IgD-negative memory B cell (primary cell): ENCODE measurements around the gene SST. TPM values are rescaled to one million over a fixed set of nuclear protein-coding genes. Genes with fewer than 3 reads are reported as not detected.
"Not testable (repeated sequence)": the region's sequence is repeated elsewhere in the genome, so short reads cannot be mapped to it uniquely, and the experiment has no call there.

Experiments used
- H3K27ac Mint-ChIP-seq, 3 donors: one replicate each; pipeline ENCODE4 v1.8.0; 2020 to 2022; ENCODE audit warnings: mild to moderate bottlenecking in 3 of 3, mixed read lengths in 3 of 3, moderate library complexity in 1 of 3
- H3K27me3 Mint-ChIP-seq: one replicate; pipeline ENCODE4 v1.8.0; 2021; ENCODE audit warnings: mixed read lengths
- H3K36me3 Mint-ChIP-seq: one replicate; pipeline ENCODE4 v1.8.0; 2020; ENCODE audit warnings: mild to moderate bottlenecking, mixed read lengths
- H3K4me1 Mint-ChIP-seq, 3 donors: one replicate each; pipeline ENCODE4 v1.8.0; 2020 to 2022; ENCODE audit warnings: mixed read lengths in 3 of 3, mild to moderate bottlenecking in 1 of 3
- H3K4me3 Mint-ChIP-seq, 4 donors: one replicate each; pipeline ENCODE4 v1.8.0; 2020 to 2022; ENCODE audit warnings: mild to moderate bottlenecking in 4 of 4, mixed read lengths in 4 of 4, moderate library complexity in 3 of 4
- H3K9me3 Mint-ChIP-seq, 3 donors: one replicate each; pipeline ENCODE4 v1.8.0; 2020 to 2021; ENCODE audit warnings: mixed read lengths in 3 of 3, mild to moderate bottlenecking in 1 of 3
- polyA plus RNA-seq: library from polyadenylated mRNA; unstranded; fragments of 300-500 nt; fragmentation: Illumina TruSeq; gene quantifications from one replicate; pipeline ENCODE4 v1.2.3, GENCODE V29; 2021

The SST gene
- polyA plus RNA-seq, 1 donor from 2014 or later: not detected

DNA sequence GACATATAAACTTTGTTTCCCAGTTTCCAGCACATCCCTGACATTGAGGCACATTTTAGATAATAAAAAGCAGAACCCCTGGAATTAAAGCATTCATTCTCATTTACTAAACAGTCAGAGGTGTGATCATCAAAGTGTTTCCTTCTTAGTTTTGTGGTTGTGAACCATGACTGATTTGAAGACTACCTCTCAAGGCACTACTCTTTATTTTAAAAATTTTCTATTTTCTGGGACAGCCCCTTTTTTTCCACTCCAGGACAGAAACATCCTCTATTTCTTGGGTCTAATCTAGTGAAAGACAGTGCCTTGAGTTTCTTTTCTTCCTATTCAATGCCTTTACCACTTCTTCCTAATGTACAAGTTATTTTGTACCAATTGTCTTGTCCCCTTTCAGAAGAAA, 5.2 kb downstream of the SST start:
- H3K27ac Mint-ChIP-seq: no peak overlapping the region
- no peak overlapping the region for H3K4me3 Mint-ChIP-seq
- no peaks in the 10 kb centered on the region for H3K36me3 Mint-ChIP-seq
- H3K9me3 Mint-ChIP-seq: peaks cover 2 to 18% (median 6%) of the 10 kb centered on the region in 3 donors
- peaks cover 9 to 10% (median 9%) of the 10 kb centered on the region in 3 donors for H3K4me1 Mint-ChIP-seq
- H3K27me3 Mint-ChIP-seq: peaks cover 22% of the 10 kb centered on the region

DNA sequence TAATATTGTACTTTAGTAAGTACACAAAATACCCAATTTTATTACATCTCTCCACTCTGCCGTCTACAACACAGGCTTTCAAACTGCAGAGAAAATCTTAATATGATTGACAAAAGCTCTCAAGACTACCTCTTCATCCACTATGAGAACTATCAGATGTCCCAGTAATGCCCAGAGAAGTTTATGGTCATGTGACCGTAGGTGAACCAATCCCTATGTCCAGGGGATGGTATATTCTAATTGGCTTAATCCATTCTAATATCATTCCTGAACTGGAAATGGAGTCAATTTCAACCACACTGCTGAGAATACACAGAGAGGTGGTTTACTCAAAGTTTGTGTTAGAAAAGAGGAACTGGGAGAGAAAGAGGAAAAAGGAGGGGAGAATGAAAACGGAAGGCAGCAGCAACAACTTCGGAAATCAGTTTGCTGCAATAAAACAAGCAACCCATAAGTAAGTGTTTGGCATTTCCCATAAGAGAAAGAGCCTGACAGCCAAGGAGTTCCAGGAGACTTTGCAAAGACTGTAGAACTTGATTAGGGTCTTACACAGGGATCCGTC, 7.3 kb downstream of the SST start:
- Mint-ChIP-seq H3K27me3 (peaks cover 9% of the 10 kb centered on the region), H3K4me3 (peak overlapping the region in 2 of 4 donors; percentile 40 to 47), H3K27ac (no peak overlapping the region), H3K36me3 (no peaks in the 10 kb centered on the region), H3K4me1 (peaks cover 7 to 10% (median 9%) of the 10 kb centered on the region in 3 donors), H3K9me3 (peaks cover 6 to 18% (median 6%) of the 10 kb centered on the region in 3 donors)

DNA sequence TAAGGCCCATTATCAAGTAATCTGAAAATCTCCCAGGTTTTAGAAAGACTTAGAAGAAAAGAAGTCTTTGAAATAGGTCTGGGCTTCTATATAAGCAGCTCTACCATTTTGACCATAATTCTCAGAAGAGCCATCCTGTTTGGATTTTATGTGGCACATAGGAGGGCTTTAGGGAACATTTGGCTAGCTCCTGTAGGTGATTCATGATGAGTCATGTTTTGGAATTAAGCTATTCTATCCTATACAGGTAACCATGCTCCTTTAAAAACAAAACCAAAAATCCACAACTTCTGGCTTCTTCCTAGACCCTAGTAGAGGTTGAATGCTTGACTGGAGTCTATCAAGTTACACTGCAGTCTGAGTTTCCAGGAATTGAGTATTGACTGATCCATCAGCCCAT, 8.9 kb downstream of the SST start:
- Mint-ChIP-seq H3K4me1 (peaks cover 7 to 10% (median 9%) of the 10 kb centered on the region in 3 donors), H3K27ac (no peak overlapping the region), H3K36me3 (no peaks in the 10 kb centered on the region), H3K27me3 (peaks cover 7% of the 10 kb centered on the region), H3K9me3 (peaks cover 6 to 18% (median 6%) of the 10 kb centered on the region in 3 donors), H3K4me3 (no peak overlapping the region)

DNA sequence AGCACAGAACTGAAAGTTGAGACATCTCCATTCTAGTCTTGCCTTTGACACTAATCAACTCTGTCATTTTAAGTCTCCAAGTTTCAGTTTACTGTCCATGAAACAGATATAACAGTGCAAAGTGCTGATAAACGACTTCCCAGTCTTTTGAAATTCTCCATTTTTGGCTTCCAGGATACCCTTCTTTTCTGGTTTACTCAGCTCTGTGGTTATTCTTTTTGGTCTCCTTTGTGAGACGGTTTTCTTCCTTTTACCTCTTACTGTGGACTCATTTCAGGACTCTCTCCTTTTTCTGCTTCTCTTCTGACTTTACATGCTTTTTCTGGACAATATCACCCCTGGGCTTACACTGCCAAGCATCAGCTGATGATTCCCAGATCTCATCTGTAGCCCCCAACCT, 18.9 kb downstream of the SST start:
- H3K27me3 Mint-ChIP-seq: peaks cover 25% of the 10 kb centered on the region
- H3K27ac Mint-ChIP-seq: no peak overlapping the region
- H3K36me3 Mint-ChIP-seq: peaks cover 3% of the 10 kb centered on the region
- H3K9me3 Mint-ChIP-seq: peaks cover 0 to 2% (median 0%) of the 10 kb centered on the region in 3 donors
- no peak overlapping the region for H3K4me3 Mint-ChIP-seq
- peaks cover 0 to 5% (median 3%) of the 10 kb centered on the region in 3 donors for H3K4me1 Mint-ChIP-seq

DNA sequence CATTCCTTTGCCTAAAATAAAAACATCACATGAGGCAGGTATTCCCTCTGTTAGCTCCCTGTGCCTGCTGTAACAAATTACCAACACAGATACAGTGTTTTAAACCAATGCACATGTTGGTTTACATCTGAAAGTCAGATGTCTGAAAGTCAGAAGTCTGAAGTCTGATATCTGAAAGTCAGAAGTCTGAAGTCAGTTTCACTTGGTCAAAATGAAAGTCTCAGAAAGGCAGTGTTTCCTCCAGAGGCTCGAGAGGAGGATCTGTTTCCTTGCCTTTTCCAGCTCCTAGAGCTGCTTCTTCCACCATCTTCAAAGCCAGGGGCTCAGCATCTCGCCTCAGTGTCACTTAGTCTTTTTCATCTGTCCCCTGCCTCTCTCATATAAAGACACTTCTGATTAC, 22.0 kb downstream of the SST start:
- H3K36me3 Mint-ChIP-seq: peaks cover 3% of the 10 kb centered on the region
- H3K27me3 Mint-ChIP-seq: peaks cover 29% of the 10 kb centered on the region
- H3K4me1 Mint-ChIP-seq: peaks cover 0 to 5% (median 3%) of the 10 kb centered on the region in 3 donors
- peak overlapping the region in 1 of 4 donors; percentile 22 for H3K4me3 Mint-ChIP-seq
- peak overlapping the region in 1 of 3 donors; percentile 11 for H3K27ac Mint-ChIP-seq
- H3K9me3 Mint-ChIP-seq: peaks cover 0 to 4% (median 0%) of the 10 kb centered on the region in 3 donors

DNA sequence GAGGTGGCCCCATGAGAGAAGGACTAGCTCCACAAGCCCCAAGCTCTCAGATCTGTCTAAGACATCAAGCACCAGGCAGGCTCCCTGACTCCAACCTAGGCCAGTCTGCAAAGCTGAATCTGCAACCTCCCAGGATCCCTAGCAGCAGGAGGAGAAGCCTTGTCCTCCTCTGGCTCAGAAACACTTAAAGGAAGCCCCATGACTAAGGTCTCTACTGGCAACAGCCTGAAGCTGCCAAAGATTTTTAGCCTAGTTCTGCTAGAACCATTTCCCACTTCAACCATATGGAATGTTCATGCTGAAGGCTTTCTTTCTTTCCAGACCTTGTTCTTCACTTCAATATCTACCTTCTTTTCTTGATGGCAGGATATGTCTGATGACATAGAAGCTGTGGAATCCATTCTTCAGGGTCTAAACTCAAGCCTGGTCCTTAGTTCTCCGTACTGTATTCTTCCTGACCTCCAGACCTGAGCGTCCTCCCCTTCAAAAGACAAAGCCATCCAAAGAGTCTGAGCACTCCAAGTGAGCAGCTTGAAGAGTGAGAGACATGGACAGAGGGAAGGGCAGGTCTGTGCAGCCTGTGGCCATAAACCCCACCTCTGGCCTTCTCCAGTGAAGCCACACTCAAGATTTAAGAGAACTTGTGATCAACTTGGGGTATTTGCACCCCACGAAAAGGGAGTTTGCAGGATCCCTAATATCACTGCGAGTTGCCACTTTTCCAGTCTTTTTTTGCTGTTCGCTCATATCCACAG, 23.1 kb downstream of the SST start:
- peaks cover 24% of the 10 kb centered on the region for H3K27me3 Mint-ChIP-seq
- no peak overlapping the region for H3K27ac Mint-ChIP-seq
- peaks cover 0 to 4% (median 0%) of the 10 kb centered on the region in 3 donors for H3K9me3 Mint-ChIP-seq
- peaks cover 3% of the 10 kb centered on the region for H3K36me3 Mint-ChIP-seq
- H3K4me3 Mint-ChIP-seq: no peak overlapping the region
- peaks cover 0 to 5% (median 3%) of the 10 kb centered on the region in 3 donors for H3K4me1 Mint-ChIP-seq

DNA sequence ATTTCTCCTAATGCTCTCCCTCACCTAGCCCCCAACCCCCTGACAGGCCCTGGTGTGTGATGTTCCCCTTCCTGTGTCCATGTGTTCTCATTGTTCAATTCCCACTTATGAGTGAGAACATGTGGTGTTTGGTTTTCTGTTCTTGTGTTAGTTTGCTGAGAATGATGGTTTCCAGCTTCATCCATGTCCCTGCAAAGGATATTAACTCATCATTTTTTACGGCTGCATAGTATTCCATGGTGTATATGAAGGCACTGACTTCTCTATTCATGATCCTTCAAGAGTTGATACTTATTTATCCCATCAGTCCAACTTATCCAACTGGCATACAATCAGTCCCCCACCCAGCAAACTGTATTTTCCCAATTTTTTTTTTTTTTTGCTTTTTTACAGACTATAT, 24.8 kb downstream of the SST start:
- peaks cover 22% of the 10 kb centered on the region for H3K27me3 Mint-ChIP-seq
- not testable (repeated sequence) for H3K4me3 Mint-ChIP-seq, H3K4me1 Mint-ChIP-seq, H3K27ac Mint-ChIP-seq, H3K36me3 Mint-ChIP-seq, H3K9me3 Mint-ChIP-seq

DNA sequence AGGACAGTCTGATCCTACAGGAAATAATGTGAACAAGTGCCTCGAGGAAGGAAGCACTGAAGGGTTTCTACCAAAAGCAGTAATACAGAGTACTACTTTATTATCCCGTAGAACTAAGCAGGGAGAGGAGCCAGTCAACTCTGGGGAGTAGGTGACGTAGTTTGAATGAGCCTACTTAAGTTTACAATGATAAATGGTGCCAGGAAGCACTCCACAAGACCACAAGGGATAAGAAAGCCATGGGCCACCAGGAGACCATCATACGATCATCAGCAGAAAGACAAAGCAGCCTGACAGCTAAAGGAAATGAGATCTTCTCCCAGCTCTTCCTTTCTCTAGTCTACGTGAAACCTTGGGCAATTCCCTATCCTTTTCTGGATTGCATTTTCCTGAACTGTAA, 27.3 kb downstream of the SST start:
- Mint-ChIP-seq H3K4me1 (peaks cover 0 to 3% (median 0%) of the 10 kb centered on the region in 3 donors), H3K4me3 (no peak overlapping the region), H3K27me3 (peaks cover 21% of the 10 kb centered on the region), H3K36me3 (peaks cover 3% of the 10 kb centered on the region), H3K27ac (no peak overlapping the region), H3K9me3 (peaks cover 3 to 8% (median 4%) of the 10 kb centered on the region in 3 donors)

DNA sequence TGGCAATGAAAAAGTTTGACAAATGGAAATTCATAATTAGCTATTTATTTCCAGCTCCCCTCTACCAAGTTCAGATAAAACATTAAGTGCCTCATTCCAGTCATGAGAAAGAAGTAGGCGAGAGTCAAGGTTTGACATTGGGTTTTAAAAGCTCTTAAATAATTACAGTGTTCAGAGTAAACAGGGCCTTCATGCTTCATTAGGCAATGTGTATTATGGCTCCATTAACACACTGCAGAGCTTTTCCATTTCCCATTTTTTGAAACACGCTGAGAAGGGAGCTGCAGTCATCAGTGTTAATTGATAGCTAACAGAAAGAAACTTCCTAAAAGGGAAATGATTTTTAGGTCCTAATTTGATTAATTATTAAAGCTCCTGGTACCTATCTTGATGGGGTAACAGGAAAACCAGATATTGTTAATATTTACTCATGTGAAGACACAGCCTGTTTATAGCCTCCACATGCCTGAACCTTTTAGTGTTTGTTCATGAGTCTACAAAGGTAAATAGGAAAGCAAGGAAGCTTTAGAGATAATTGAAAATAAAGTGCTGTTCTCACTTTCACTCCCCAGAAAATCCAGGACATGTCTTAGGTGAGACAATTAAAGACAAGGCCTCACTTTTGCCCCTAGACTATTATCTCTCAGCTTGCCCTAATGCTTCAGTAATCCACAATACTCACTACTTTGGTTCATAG, 28.7 kb downstream of the SST start:
- Mint-ChIP-seq H3K27me3 (peaks cover 27% of the 10 kb centered on the region), H3K36me3 (no peaks in the 10 kb centered on the region), H3K27ac (no peak overlapping the region), H3K4me1 (no peaks in the 10 kb centered on the region), H3K9me3 (peaks cover 3 to 8% (median 4%) of the 10 kb centered on the region in 3 donors), H3K4me3 (no peak overlapping the region)

DNA sequence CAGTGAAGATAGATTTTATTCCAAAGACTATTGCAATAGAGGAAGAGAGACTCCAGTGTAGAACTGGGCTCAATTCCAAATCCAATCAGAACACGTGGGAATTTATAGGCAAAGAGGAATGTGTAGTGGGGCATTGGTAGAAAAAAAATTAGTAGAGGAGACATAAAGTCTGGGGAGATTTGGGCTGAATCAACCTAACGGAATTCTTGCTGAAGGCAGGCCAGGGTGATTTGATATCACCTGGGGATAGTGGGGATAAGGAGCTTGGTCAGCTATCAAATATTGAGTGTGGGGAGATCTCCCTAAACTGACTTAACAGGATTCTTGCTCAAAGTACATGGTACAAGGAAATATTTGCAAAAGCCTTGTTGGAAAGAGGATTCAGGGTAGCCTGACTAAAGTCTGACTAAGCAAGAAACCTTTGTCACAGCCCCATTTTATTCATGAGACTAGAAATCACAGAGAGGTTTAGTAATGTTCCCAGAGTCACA, 29.6 kb downstream of the SST start:
- no peak overlapping the region for H3K27ac Mint-ChIP-seq
- H3K9me3 Mint-ChIP-seq: peaks cover 3 to 12% (median 4%) of the 10 kb centered on the region in 3 donors
- no peaks in the 10 kb centered on the region for H3K4me1 Mint-ChIP-seq
- H3K36me3 Mint-ChIP-seq: no peaks in the 10 kb centered on the region
- no peak overlapping the region for H3K4me3 Mint-ChIP-seq
- H3K27me3 Mint-ChIP-seq: peaks cover 26% of the 10 kb centered on the region

DNA sequence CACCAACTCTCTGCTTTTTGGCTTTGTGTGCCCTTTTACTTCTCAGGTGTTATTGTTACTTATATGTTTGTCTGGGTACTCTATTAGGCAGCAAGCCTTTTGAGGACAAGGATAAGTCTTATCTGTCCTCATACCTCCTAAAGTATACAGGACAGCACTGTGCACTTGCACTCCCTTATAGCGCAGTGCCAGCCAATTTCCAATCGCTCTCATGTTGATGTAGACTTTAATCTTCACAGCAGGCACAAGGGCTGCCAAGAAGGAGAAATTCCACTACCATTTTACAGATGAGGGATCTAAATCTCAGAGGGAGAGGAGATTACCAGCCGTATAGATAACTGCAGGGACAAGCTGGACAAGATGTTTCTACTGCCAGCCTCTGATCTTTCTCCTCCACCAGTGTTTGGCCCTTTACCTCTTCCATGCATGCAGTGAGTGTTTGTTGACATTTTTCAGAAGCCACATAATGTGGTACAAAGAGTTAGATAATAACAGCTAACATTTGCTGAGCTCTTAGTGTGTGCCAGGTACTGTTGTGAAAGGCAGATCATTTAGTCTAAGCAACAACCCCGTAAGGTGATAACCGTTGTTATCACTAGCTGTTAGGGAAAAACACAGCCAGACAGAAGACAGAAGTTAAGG, 30.1 kb downstream of the SST start:
- Mint-ChIP-seq H3K4me3 (no peak overlapping the region), H3K4me1 (no peaks in the 10 kb centered on the region), H3K36me3 (peaks cover 2% of the 10 kb centered on the region), H3K27me3 (peaks cover 24% of the 10 kb centered on the region), H3K9me3 (peaks cover 5 to 8% (median 7%) of the 10 kb centered on the region in 3 donors), H3K27ac (no peak overlapping the region)

DNA sequence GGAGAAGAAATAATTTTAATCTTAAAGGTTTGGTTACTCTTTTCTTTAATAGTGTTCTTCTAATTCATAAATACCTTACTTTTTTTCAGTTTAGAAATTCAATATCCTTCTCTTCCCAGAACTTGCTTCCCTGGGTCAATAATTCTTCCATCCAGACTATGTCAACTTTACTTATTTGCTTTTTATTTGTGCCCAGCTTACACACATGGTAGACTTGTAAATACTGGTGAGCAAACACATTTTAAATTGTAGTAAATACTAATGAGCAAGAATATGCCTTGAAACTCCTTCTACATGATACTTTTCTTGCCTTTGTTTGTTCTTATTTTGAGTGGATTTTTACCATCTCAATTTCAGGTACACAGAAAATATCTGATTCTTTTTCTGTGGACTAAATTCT, 33.7 kb downstream of the SST start:
- Mint-ChIP-seq H3K27me3 (peaks cover 17% of the 10 kb centered on the region), H3K9me3 (peaks cover 6 to 13% (median 10%) of the 10 kb centered on the region in 3 donors), H3K4me1 (no peaks in the 10 kb centered on the region), H3K4me3 (no peak overlapping the region), H3K36me3 (peaks cover 3% of the 10 kb centered on the region), H3K27ac (no peak overlapping the region)

DNA sequence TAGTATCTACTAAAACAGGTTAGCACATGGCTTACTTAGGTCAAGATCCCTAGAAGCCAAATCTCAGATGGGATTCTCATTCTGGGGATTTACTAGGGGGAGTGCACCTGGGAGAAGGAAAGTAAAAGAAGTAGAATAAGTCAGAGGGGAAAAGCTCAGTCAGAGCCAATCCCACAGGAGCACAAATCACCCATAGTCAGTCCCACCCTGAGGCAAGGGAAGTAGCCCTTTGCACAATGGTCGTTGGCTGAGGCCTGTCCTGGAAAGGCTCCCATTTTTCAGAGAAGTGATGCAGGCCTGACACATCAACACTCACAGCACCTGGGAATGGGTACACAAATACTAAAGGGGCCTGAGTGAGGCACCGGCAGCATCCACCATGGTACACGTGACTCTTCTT, 39.8 kb downstream of the SST start:
- H3K27me3 Mint-ChIP-seq: peaks cover 6% of the 10 kb centered on the region
- H3K9me3 Mint-ChIP-seq: peaks cover 2 to 9% (median 3%) of the 10 kb centered on the region in 3 donors
- H3K4me1 Mint-ChIP-seq: peaks cover 0 to 1% (median 0%) of the 10 kb centered on the region in 3 donors
- no peak overlapping the region for H3K27ac Mint-ChIP-seq
- H3K4me3 Mint-ChIP-seq: no peak overlapping the region
- H3K36me3 Mint-ChIP-seq: peaks cover 3% of the 10 kb centered on the region

DNA sequence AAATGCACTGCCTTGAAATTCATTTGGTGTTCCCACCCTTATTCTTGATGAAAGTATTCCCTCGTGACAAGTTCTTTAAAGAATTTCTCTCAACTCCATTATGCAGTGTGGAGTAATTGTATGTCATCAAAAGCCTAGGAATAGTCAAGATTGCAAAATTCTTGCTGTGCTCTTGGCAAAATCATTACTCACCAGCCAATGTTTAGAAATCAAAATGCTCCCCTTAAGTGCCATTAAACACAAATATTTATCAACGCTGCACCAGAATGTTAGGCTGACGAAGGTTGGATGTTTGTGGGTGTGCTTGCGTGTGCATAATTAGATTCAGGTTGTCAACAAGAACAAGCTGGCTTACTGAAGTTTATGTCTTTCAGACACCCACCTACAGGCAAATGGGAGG, 40.5 kb downstream of the SST start:
- H3K27ac Mint-ChIP-seq: no peak overlapping the region
- peaks cover 2% of the 10 kb centered on the region for H3K27me3 Mint-ChIP-seq
- H3K4me1 Mint-ChIP-seq: peaks cover 0 to 1% (median 0%) of the 10 kb centered on the region in 3 donors
- peaks cover 1% of the 10 kb centered on the region for H3K36me3 Mint-ChIP-seq
- peaks cover 0 to 3% (median 2%) of the 10 kb centered on the region in 3 donors for H3K9me3 Mint-ChIP-seq
- no peak overlapping the region for H3K4me3 Mint-ChIP-seq

DNA sequence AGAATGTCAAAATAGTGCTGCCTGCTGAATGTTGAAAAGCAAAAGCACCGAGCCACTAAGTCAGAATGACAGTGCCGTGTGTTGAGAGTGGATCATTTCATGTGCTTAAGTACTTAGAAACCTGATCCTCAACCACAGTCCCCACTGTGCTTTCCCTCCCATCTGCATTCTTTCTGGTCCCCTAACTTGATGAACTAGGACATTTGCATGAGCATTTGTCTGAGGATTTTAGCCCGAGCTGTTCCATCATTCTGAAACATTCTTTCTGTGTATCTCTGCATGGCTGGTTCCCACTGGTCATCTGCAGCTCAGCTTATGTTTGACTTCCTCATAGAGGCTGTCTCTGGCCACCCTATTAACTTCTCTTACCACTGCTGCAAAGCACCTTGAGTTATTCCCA, 42.0 kb downstream of the SST start:
- no peak overlapping the region for H3K27ac Mint-ChIP-seq
- peaks cover 0 to 1% (median 0%) of the 10 kb centered on the region in 3 donors for H3K4me1 Mint-ChIP-seq
- no peaks in the 10 kb centered on the region for H3K9me3 Mint-ChIP-seq
- peaks cover 5% of the 10 kb centered on the region for H3K27me3 Mint-ChIP-seq
- H3K4me3 Mint-ChIP-seq: no peak overlapping the region
- no peaks in the 10 kb centered on the region for H3K36me3 Mint-ChIP-seq
